Heart left ventricle (tissue), 16 donors: ENCODE data around the gene ZNF212. TPM values are rescaled to one million over a fixed set of nuclear protein-coding genes. Genes with fewer than 3 reads are reported as not detected.

ENCODE experiments used
- ATAC-seq, 4 donors: fragments of 200-7000 bp; cut with Tn5 transposase; one replicate each; pipeline ENCODE4 v1.9.1; 2020 to 2022; ENCODE audit warnings: moderate library complexity in 4 of 4, mild to moderate bottlenecking in 3 of 4, moderate number of reproducible peaks in 1 of 4
- DNase-seq, 5 donors: peaks; one replicate each; pipeline ENCODE4 v3.0.0-alpha.2; 2020
- H3K27ac ChIP-seq, 12 donors: fragments of 200-600 bp; sonication (generic) in 4 of 12; one replicate each; pipeline versions ENCODE4 v1.5.0 to v1.8.0; 2016 to 2022; ENCODE audit warnings: mild to moderate bottlenecking in 2 of 12
- H3K27me3 ChIP-seq, 9 donors: fragments of 200-600 bp; sonication (generic) in 2 of 9; one replicate each; pipeline versions ENCODE4 v1.5.1 to v1.8.0; 2016 to 2022; ENCODE audit warnings: mild to moderate bottlenecking in 3 of 9
- H3K36me3 ChIP-seq, 9 donors: fragments of 200-600 bp; sonication (generic) in 2 of 9; one replicate each; pipeline versions ENCODE4 v1.5.0 to v1.8.0; 2018 to 2022; ENCODE audit warnings: mild to moderate bottlenecking in 2 of 9
- H3K4me1 ChIP-seq, 12 donors: fragments of 200-600 bp; sonication (generic) in 4 of 12; one replicate each; pipeline versions ENCODE4 v1.5.0 to v1.8.0; 2016 to 2022; ENCODE audit warnings: mild to moderate bottlenecking in 3 of 12
- H3K4me3 ChIP-seq, 12 donors: fragments of 200-600 bp; sonication (generic) in 4 of 12; one replicate each; pipeline versions ENCODE4 v1.5.0 to v1.8.0; 2017 to 2022; ENCODE audit warnings: mild to moderate bottlenecking in 9 of 12, moderate library complexity in 4 of 12
- H3K9me3 ChIP-seq, 12 donors: fragments of 200-600 bp; sonication (generic) in 4 of 12; one replicate each; pipeline versions ENCODE4 v1.5.0 to v1.8.0; 2016 to 2022; ENCODE audit warnings: mild to moderate bottlenecking in 1 of 12
- CTCF ChIP-seq, 12 donors: fragments of 200-600 bp; sonication (generic) in 4 of 12; IDR thresholded peaks; one replicate each; pipeline versions ENCODE4 v1.5.0 to v1.8.0; 2018 to 2022; ENCODE audit warnings: antibody characterized with exemption in 12 of 12, mild to moderate bottlenecking in 5 of 12
- POLR2A ChIP-seq, 2 donors: fragments of 450-650 bp; IDR thresholded peaks; one replicate each; pipeline ENCODE4 v1.6.1; 2017; ENCODE audit warnings: antibody characterized with exemption in 2 of 2, mild to moderate bottlenecking in 2 of 2, moderate library complexity in 2 of 2
- WGBS, 4 donors: extraction: QIAGEN DNeasy Blood & Tissue Kit in 2 of 4; methylation state at CpG; one replicate each; pipeline versions ENCODE4 v1.1.5 to v1.1.7; 2013 to 2018; 5-methylcytosine and 5-hydroxymethylcytosine counted together
- intact Hi-C, 10 donors: fragments of 100-400 bp; cut with DNase I; formaldehyde crosslinking; loops; one replicate each; pipeline versions ENCODE4 v1.11.1 to v1.14.2; 2022
- polyA plus RNA-seq, 2 donors: library from polyadenylated mRNA; stranded (reverse); fragments of 200-250 nt; gene quantifications; one replicate each; pipeline ENCODE4 v1.2.3, GENCODE V29; 2013
- total RNA-seq, 9 donors: library from RNA; depleted of rRNA in 2 of 9; stranded (reverse); fragments of >200 nt in 2 of 9; fragmentation: NEBNext Ultra II Directional in 3 of 9; extraction: Animal tissue kit (Norgen Biotek cat#: 25700) in 3 of 9; gene quantifications; one replicate each; pipeline versions ENCODE4 v1.1.0 to v1.2.4, GENCODE V29; 2016 to 2023
- donor health status: ischemic (EF 13 %, LVEDD 7.1; RV severe dilation, severe dysfunction).
- donor health status: healthy with polysubstance abuse.
- donor health status: DM: no; HTN: yes; CAD: no.
- donor health status: DM: no; HTN: no; CAD: no.
- donor health status: ischemic (EF 25% LVEDD 6.9; RV normal size, moderate dysfunction).
- donor health status: ischemic (EF 25% LVEDD 5.7; RV mildly dilated, moderate dysfunction).
- donor health status: healthy.
- donor health status: DM: yes; HTN: yes; CAD: no.
- donor health status: ischemic (EF 35%, LVEDD 5.7; RV mildly dilated, moderate dysfunction).
- donor health status: nonischemic (EF 11% LVEDD 7.7; RV severe dilation, severe dysfunction).
- donor health status: DM: yes; HTN: yes; CAD: no.
- donor health status: PGD.
- donor health status: ischemic (EF 29% LVEDD 5.4; RV normal size, mild dysfunction).
- donor health status: nonischemic (EF 23%, LVEDD 6.1; RV moderate dilation, normal function).

The ZNF212 gene
- total and polyA plus RNA-seq, 11 donors, result 3.4 to 6.3 (median 4.3) TPM

GRCh38 chr7:149254181-149254858 lies 14.9 kb downstream of the ZNF212 start:
- 93 to 95% (median 94%) methylated on average over 12 to 16 of the region's 16 CpGs for WGBS, 4 donors
- ATAC-seq, result no peak
- Histone ChIP-seq H3K36me3 (peaks cover 0 to 69% (median 65%) of the 10 kb centered on the region in 9 donors), H3K9me3 (no peaks in the 10 kb centered on the region), H3K27me3 (no peaks in the 10 kb centered on the region), H3K27ac (no peak overlapping the region), H3K4me1 (no peaks in the 10 kb centered on the region), H3K4me3 (no peak overlapping the region)
- no peak for DNase-seq
- intact Hi-C loops, result no loop called here
- no peak for TF ChIP-seq POLR2A (IDR thresholded peaks at IDR 0.05)
- no peak for TF ChIP-seq CTCF (IDR thresholded peaks at IDR 0.05)

- no peak overlapping the region for H3K4me3 ChIP-seq
- no peak overlapping the region for H3K27ac ChIP-seq
- intact Hi-C loops, result no loop called here
- no peaks in the 10 kb centered on the region for H3K9me3 ChIP-seq
- H3K4me1 ChIP-seq, result no peaks in the 10 kb centered on the region
- ATAC-seq, result no peak
- DNase-seq, result no peak
- H3K36me3 ChIP-seq, result peaks cover 0 to 67% (median 62%) of the 10 kb centered on the region in 9 donors
- H3K27me3 ChIP-seq, result no peaks in the 10 kb centered on the region
- no peak for TF ChIP-seq CTCF (IDR thresholded peaks at IDR 0.05)
- no peak for TF ChIP-seq POLR2A (IDR thresholded peaks at IDR 0.05)
- 81 to 90% (median 87%) methylated on average over 5 of the region's 5 CpGs for WGBS, 4 donors
Measured at GRCh38 chr7:149255174-149255573, 15.7 kb downstream of the ZNF212 start.

GRCh38 chr7:149256568-149256967 lies 17.1 kb downstream of the ZNF212 start:
- Histone ChIP-seq H3K27ac (no peak overlapping the region), H3K36me3 (peaks cover 0 to 53% (median 48%) of the 10 kb centered on the region in 9 donors), H3K4me3 (no peak overlapping the region), H3K4me1 (peaks cover 0 to 8% (median 2%) of the 10 kb centered on the region in 12 donors), H3K27me3 (no peaks in the 10 kb centered on the region), H3K9me3 (no peaks in the 10 kb centered on the region)
- ATAC-seq, result no peak
- no peak for DNase-seq
- 92 to 96% (median 93%) methylated on average over 4 of the region's 4 CpGs for WGBS, 4 donors
- TF ChIP-seq POLR2A (IDR thresholded peaks at IDR 0.05) (no peak), CTCF (IDR thresholded peaks at IDR 0.05) (no peak)
- intact Hi-C loops, result no loop called here

- TF ChIP-seq CTCF (IDR thresholded peaks at IDR 0.05) (no peak), POLR2A (IDR thresholded peaks at IDR 0.05) (no peak)
Measured at GRCh38 chr7:149257146-149257545, 17.7 kb downstream of the ZNF212 start.

More at GRCh38 chr7:149257146-149257545, 17.7 kb downstream of the ZNF212 start:
- Histone ChIP-seq H3K27me3 (no peaks in the 10 kb centered on the region), H3K9me3 (no peaks in the 10 kb centered on the region), H3K4me3 (no peak overlapping the region), H3K4me1 (peaks cover 0 to 10% (median 2%) of the 10 kb centered on the region in 12 donors), H3K27ac (no peak overlapping the region), H3K36me3 (peaks cover 0 to 47% (median 43%) of the 10 kb centered on the region in 9 donors)
- whole genome bisulfite sequencing, 4 donors, result 86 to 97% (median 92%) methylated on average over 2 of the region's 2 CpGs
- DNase-seq, result no peak
- no peak for ATAC-seq
- intact Hi-C loops, result no loop called here
